Erythroblast (primary cell): ENCODE measurements around the gene ADAMTS20.

ENCODE experiments used
- DNase-seq, 2 experiments: peaks; one replicate each; lab custom pipeline; 2025; lab: John Stamatoyannopoulos, UW
- GATA1 ChIP-seq: IDR thresholded peaks from 2 replicates; pipeline ENCODE4 v1.6.1; 2011; ENCODE audit warnings: low read depth, mild to moderate bottlenecking, control low read depth, low read length, moderate library complexity
- POLR2A ChIP-seq: IDR thresholded peaks from 2 replicates; pipeline ENCODE4 v1.6.1; 2011; ENCODE audit warnings: mild to moderate bottlenecking, low read length

The ADAMTS20 gene

GRCh38 chr12:43434614-43435013, 117.4 kb downstream of the ADAMTS20 start:
- DNase-seq, result no peak
- TF ChIP-seq GATA1, result no peak
- no peak for TF ChIP-seq POLR2A

DNA sequence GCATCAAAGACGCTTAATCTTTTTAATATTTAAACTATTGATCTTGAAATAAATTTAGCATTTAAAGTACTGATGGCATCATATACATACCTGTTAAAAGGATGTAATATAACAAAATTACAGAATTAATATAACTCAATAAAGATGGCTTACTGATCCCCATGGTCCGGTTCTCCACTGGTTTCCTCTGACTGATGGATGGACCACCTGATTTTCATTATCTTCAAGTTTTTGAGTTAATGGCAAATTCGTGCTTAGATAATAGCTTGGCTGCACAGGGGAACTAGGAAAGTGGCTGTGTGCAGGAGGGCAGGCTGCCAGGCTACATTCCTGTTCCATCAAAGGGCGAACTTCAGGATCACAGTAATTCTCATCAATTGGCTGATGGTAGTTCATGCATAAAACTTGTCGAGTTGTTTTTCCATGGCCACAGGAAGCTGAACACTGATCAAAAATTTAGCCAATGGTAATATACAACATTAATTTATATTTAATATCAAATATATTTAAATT, 123.9 kb downstream of the ADAMTS20 start:
- no peak for TF ChIP-seq GATA1
- no peak for TF ChIP-seq POLR2A
- no peak for DNase-seq

- no peak for TF ChIP-seq GATA1
- no peak for DNase-seq
Measured at GRCh38 chr12:43425361-43425760, 126.6 kb downstream of the ADAMTS20 start.

- DNase-seq, result no peak
- TF ChIP-seq POLR2A (no peak), GATA1 (no peak)
Measured at GRCh38 chr12:43416981-43417380, 135.0 kb downstream of the ADAMTS20 start.

- TF ChIP-seq POLR2A, result no peak
- TF ChIP-seq GATA1, result no peak
- DNase-seq, result no peak
Measured at GRCh38 chr12:43407816-43408645, 144.0 kb downstream of the ADAMTS20 start.

DNA sequence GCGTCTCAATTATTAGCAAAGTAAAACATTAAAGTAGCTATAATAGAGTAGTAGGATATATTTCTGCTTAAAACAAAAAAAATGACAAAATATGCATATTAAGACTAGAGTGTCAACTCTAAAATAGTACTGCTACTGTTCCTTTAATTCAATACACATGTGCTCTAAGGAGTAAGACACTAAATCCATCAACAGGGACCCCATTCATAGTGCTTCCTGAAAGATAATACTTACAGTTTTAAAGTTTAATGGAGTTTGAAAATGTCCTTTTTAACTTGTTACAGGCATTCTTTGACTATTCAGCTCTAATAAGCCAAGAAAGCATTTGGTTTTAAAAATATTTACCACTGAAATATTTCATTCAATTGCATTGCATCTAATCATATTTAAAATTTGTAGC, 145.2 kb downstream of the ADAMTS20 start:
- no peak for TF ChIP-seq POLR2A
- no peak for TF ChIP-seq GATA1
- no peak for DNase-seq

- TF ChIP-seq POLR2A, result no peak
- no peak for TF ChIP-seq GATA1
- no peak for DNase-seq
Measured at GRCh38 chr12:43402436-43402835, 149.6 kb downstream of the ADAMTS20 start.

DNA sequence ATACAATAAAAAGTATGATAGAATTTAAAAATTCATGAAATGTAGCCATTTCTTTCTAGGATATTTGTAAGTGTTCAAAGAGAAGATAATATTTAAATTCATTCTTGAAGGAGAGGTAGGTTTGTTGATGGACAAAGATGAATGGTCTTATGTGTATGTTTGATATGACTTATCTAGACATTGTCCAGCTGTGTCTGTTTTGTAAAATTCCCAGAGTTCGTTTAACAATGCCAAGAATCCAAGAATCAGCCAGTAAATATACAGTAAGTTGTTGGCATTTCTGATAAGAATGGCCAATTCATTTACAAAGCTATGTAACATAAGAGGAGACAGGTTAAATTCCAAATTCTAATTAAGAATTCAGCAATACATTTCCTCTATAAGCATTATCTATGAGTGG, 150.9 kb downstream of the ADAMTS20 start:
- TF ChIP-seq GATA1, result no peak
- TF ChIP-seq POLR2A, result no peak
- no peak for DNase-seq

DNA sequence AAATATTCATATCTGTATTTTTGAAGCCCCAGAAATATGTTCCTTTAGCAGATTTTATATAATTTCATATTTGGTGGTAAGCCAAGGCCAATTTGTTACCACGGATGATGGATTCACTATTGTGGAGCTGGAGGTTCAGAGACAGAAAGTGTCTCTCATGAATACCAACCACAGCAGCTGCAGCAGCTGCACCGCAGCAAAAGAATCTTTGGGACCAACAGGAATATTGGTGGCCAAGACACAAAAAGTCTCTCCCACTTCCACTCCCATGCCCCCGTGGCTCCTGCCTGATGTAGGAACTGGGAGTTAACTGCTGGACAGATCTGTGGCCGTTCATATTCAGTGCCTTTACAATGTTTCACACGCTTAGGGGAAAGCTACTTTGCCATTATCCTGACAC, 155.3 kb downstream of the ADAMTS20 start:
- TF ChIP-seq GATA1 (no peak), POLR2A (no peak)
- DNase-seq, result no peak

- no peak for TF ChIP-seq POLR2A
- no peak for TF ChIP-seq GATA1
- no peak for DNase-seq
Measured at GRCh38 chr12:43392116-43392515, 159.9 kb downstream of the ADAMTS20 start.

DNA sequence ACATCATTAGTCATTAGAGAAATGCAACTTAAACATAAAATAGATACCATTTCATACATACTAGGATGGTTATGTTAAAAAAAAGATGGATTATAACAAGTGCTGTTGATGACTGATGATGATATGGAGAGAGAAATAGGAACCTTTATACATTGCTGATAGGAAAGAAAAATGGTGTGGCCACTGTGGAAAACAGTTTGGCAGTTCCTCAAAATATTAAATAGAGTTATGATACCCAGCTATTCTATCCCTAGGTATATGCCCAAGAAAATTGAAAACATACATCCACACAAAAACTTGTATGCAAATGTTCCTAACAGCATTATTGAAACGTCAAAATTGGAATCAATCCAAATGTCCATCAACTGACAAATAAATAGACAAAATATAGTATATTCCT, 170.1 kb downstream of the ADAMTS20 start:
- TF ChIP-seq GATA1 (no peak), POLR2A (no peak)

GRCh38 chr12:43378448-43378847, 173.6 kb downstream of the ADAMTS20 start:
- TF ChIP-seq POLR2A, result no peak
- TF ChIP-seq GATA1, result no peak
- no peak for DNase-seq

More for the DNA sequence above, 170.1 kb downstream of the ADAMTS20 start:
- DNase-seq, result no peak

DNA sequence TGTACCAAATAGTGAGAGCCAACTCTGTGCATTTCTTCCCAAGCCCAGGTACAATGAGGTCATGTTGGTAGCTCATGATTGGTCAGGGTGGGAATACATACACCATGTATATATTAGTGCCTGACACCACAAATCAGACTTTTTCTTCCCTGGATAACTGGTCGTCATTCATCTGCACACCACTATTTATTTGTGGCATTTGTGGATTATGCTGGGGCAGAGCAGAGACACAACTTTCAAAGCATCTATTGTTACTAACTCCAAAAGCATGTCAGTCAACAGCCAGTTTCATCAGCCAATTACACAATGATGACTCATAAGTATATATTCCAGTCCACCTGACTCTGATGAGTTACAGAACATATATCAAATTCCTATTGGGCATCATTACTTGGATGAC, 181.7 kb downstream of the ADAMTS20 start:
- no peak for DNase-seq
- TF ChIP-seq GATA1 (no peak), POLR2A (no peak)

- TF ChIP-seq POLR2A, result no peak
- TF ChIP-seq GATA1, result no peak
- no peak for DNase-seq
Measured at GRCh38 chr12:43362910-43363694, 188.9 kb downstream of the ADAMTS20 start.
